H9 (cell line): ENCODE results near the gene REV1. TPM values are rescaled to one million over a fixed set of nuclear protein-coding genes. Genes with fewer than 3 reads are reported as not detected.

Experiments used
- DNase-seq: peaks from one replicate; pipeline ENCODE4 v3.0.0-alpha.2; 2017
- H2AFZ ChIP-seq: one replicate; pipeline ENCODE4 v1.6.1; 2013; ENCODE audit warnings: mild to moderate bottlenecking, low read length, control low read depth, moderate library complexity
- H2AK5ac ChIP-seq: 2 replicates; pipeline ENCODE4 v1.6.1; 2013; ENCODE audit warnings: low read length, control low read depth, mixed read lengths; ENCODE audit not compliant: insufficient read length
- H2BK120ac ChIP-seq: one replicate; pipeline ENCODE4 v1.6.1; 2013; ENCODE audit warnings: low read depth, mild to moderate bottlenecking, low read length, control low read depth, inconsistent platforms; ENCODE audit not compliant: poor library complexity, severe bottlenecking
- H2BK12ac ChIP-seq: 2 replicates; pipeline ENCODE4 v1.6.1; 2013; ENCODE audit warnings: low read length, control low read depth, mixed read lengths, low read depth; ENCODE audit not compliant: insufficient read length
- H2BK15ac ChIP-seq: 2 replicates; pipeline ENCODE4 v1.6.1; 2013; ENCODE audit warnings: low read depth, low read length, control low read depth
- H2BK20ac ChIP-seq: one replicate; pipeline ENCODE4 v1.6.1; 2013; ENCODE audit warnings: low read depth, mild to moderate bottlenecking, low read length, control low read depth, inconsistent platforms; ENCODE audit not compliant: poor library complexity, severe bottlenecking
- H2BK5ac ChIP-seq: 2 replicates; pipeline ENCODE4 v1.6.1; 2013; ENCODE audit warnings: low read length, control low read depth, mixed read lengths; ENCODE audit not compliant: insufficient read length
- H3K14ac ChIP-seq: 2 replicates; pipeline ENCODE4 v1.6.1; 2013; ENCODE audit warnings: low read length, control low read depth; ENCODE audit not compliant: insufficient read depth
- H3K18ac ChIP-seq: 2 replicates; pipeline ENCODE4 v1.6.1; 2013; ENCODE audit warnings: low read depth, mild to moderate bottlenecking, mixed read lengths, low read length, control low read depth; ENCODE audit not compliant: insufficient read length
- H3K23ac ChIP-seq: 2 replicates; pipeline ENCODE4 v1.6.1; 2013; ENCODE audit warnings: low read length, control low read depth, mixed read lengths, low read depth; ENCODE audit not compliant: insufficient read length
- H3K23me2 ChIP-seq: 2 replicates; pipeline ENCODE4 v1.6.1; 2013; ENCODE audit warnings: low read depth, mild to moderate bottlenecking, mixed read lengths, low read length, control low read depth; ENCODE audit not compliant: insufficient read length, poor library complexity, severe bottlenecking
- H3K27ac ChIP-seq: 2 replicates; pipeline ENCODE4 v1.5.1; 2013; ENCODE audit warnings: low read length, control low read depth, mixed read lengths, low read depth; ENCODE audit not compliant: insufficient read length
- H3K27me3 ChIP-seq: 2 replicates; pipeline ENCODE4 v1.6.1; 2013; ENCODE audit warnings: low read length, control low read depth, inconsistent platforms; ENCODE audit not compliant: insufficient read depth
- H3K4ac ChIP-seq: 2 replicates; pipeline ENCODE4 v1.6.1; 2013; ENCODE audit warnings: low read depth, mild to moderate bottlenecking, control low read depth, inconsistent platforms, low read length, moderate library complexity
- H3K4me1 ChIP-seq: 2 replicates; pipeline ENCODE4 v1.6.1; 2013; ENCODE audit warnings: low read length, control low read depth, inconsistent platforms; ENCODE audit not compliant: insufficient read depth
- H3K4me2 ChIP-seq: 2 replicates; pipeline ENCODE4 v1.6.1; 2013; ENCODE audit warnings: low read length, control low read depth, mixed read lengths; ENCODE audit not compliant: insufficient read length, insufficient read depth
- H3K56ac ChIP-seq: 2 replicates; pipeline ENCODE4 v1.6.1; 2013; ENCODE audit warnings: low read depth, mild to moderate bottlenecking, mixed read lengths, low read length, control low read depth; ENCODE audit not compliant: insufficient read length
- H3K79me1 ChIP-seq: 2 replicates; pipeline ENCODE4 v1.6.1; 2013; ENCODE audit warnings: low read depth, mild to moderate bottlenecking, moderate library complexity, low read length, control low read depth, inconsistent platforms; ENCODE audit not compliant: insufficient read depth, poor library complexity, severe bottlenecking
- H3K79me2 ChIP-seq: 2 replicates; pipeline ENCODE4 v1.6.1; 2013; ENCODE audit warnings: low read length, control low read depth, inconsistent platforms; ENCODE audit not compliant: insufficient read depth
- H3K9ac ChIP-seq: 2 replicates; pipeline ENCODE4 v1.6.1; 2013; ENCODE audit warnings: low read length, control low read depth, mixed read lengths; ENCODE audit not compliant: insufficient read length; ENCODE audit errors: extremely low read depth
- H3K9me3 ChIP-seq: one replicate; pipeline ENCODE4 v1.6.1; 2013; ENCODE audit warnings: low read depth, low read length, inconsistent platforms; ENCODE audit not compliant: control insufficient read depth
- H3T11ph ChIP-seq: one replicate; pipeline ENCODE4 v1.6.1; 2013; ENCODE audit warnings: mild to moderate bottlenecking, low read length, control low read depth, inconsistent platforms
- H4K20me1 ChIP-seq: one replicate; pipeline ENCODE4 v1.6.1; 2013; ENCODE audit not compliant: control insufficient read depth, insufficient read length, insufficient read depth
- H4K5ac ChIP-seq: 2 replicates; pipeline ENCODE4 v1.6.1; 2013; ENCODE audit warnings: low read depth, mild to moderate bottlenecking, mixed read lengths, low read length, control low read depth; ENCODE audit not compliant: insufficient read length
- H4K8ac ChIP-seq: replicated peaks from 2 replicates; pipeline ENCODE4 v1.6.1; 2013; ENCODE audit warnings: low read length, control low read depth, mixed read lengths, low read depth; ENCODE audit not compliant: insufficient read length
- H4K91ac ChIP-seq: 2 replicates; pipeline ENCODE4 v1.6.1; 2013; ENCODE audit warnings: low read depth, mild to moderate bottlenecking, moderate library complexity, mixed read lengths, low read length, control low read depth; ENCODE audit not compliant: insufficient read length
- H3K27ac Mint-ChIP-seq, 3 experiments: 2 replicates in 2 of 3; 3 replicates in 1 of 3; pipeline ENCODE4 v1.8.0; 2020 to 2021; ENCODE audit warnings: mixed read lengths in 3 of 3, mild to moderate bottlenecking in 1 of 3, moderate library complexity in 1 of 3
- H3K27me3 Mint-ChIP-seq: 2 replicates; pipeline ENCODE4 v1.8.0; 2021; ENCODE audit warnings: low read depth, mild to moderate bottlenecking, moderate library complexity, mixed read lengths
- H3K36me3 Mint-ChIP-seq, 3 experiments: 2 replicates in 2 of 3; 3 replicates in 1 of 3; pipeline ENCODE4 v1.8.0; 2020 to 2021; ENCODE audit warnings: low read depth in 3 of 3, mixed read lengths in 3 of 3; ENCODE audit not compliant: insufficient read depth in 1 of 3
- H3K4me1 Mint-ChIP-seq, 2 experiments: 2 replicates each; pipeline ENCODE4 v1.8.0; 2020; ENCODE audit warnings: mixed read lengths in 2 of 2
- H3K4me3 Mint-ChIP-seq, 2 experiments: 2 replicates in 1 of 2; 3 replicates in 1 of 2; pipeline ENCODE4 v1.8.0; 2020 to 2021; ENCODE audit warnings: mild to moderate bottlenecking in 2 of 2, mixed read lengths in 2 of 2, moderate library complexity in 1 of 2
- H3K9me3 Mint-ChIP-seq, 2 experiments: 2 replicates in 1 of 2; 3 replicates in 1 of 2; pipeline ENCODE4 v1.8.0; 2020; ENCODE audit warnings: mild to moderate bottlenecking in 2 of 2, mixed read lengths in 2 of 2, moderate library complexity in 1 of 2
- WGBS: extraction: QIAGEN DNeasy Blood & Tissue Kit; methylation state at CpG from one replicate; pipeline ENCODE4 v1.1.7; 2013; ENCODE audit warnings: missing lambda C conversion rate, low lambda C conversion rate, mixed read lengths; ENCODE audit not compliant: insufficient read length; ENCODE audit errors: extremely low coverage; 5-methylcytosine and 5-hydroxymethylcytosine counted together
- total RNA-seq: library from RNA; stranded (reverse); gene quantifications from 2 replicates; pipeline ENCODE4 v1.2.1, GENCODE V29; 2021
- TF ChIP-seq, protein P1 (sequence below): fragments of 200-600 bp; sonication (generic); conservative IDR thresholded peaks from 3 replicates; pipeline ENCODE4 v1.8.0; 2021; ENCODE audit warnings: antibody characterized with exemption, mild to moderate bottlenecking

The REV1 gene
- total RNA-seq, 1 experiment from 2014 or later: 41.6 TPM

- Histone ChIP-seq H3T11ph (no peak overlapping the region), H4K5ac (no peak overlapping the region), H3K9ac (no peak overlapping the region), H3K18ac (no peak overlapping the region), H3K23me2 (no peaks in the 10 kb centered on the region), H3K27ac (no peak overlapping the region), H3K79me2 (no peaks in the 10 kb centered on the region), H3K56ac (no peak overlapping the region), H2BK15ac (no peak overlapping the region), H3K14ac (no peak overlapping the region), H2BK12ac (no peak overlapping the region), H3K9me3 (no peaks in the 10 kb centered on the region), H2BK120ac (no peak overlapping the region), H4K20me1 (no peaks in the 10 kb centered on the region), H2BK20ac (no peak overlapping the region), H4K91ac (no peak overlapping the region), H3K4me2 (no peak overlapping the region), H3K4me1 (no peaks in the 10 kb centered on the region), H2AFZ (no peak overlapping the region), H4K8ac (no peak overlapping the region), H3K4ac (no peak overlapping the region), H2AK5ac (no peak overlapping the region), H3K79me1 (no peaks in the 10 kb centered on the region), H3K23ac (no peak overlapping the region), H3K27me3 (no peaks in the 10 kb centered on the region), H2BK5ac (no peak overlapping the region)
- no CpG with 5 or more reads among the region's 4 CpGs for WGBS
- no peak overlapping the region for H3K27ac Mint-ChIP-seq
- no peaks in the 10 kb centered on the region for H3K9me3 Mint-ChIP-seq
- TF ChIP-seq, protein P1, sequence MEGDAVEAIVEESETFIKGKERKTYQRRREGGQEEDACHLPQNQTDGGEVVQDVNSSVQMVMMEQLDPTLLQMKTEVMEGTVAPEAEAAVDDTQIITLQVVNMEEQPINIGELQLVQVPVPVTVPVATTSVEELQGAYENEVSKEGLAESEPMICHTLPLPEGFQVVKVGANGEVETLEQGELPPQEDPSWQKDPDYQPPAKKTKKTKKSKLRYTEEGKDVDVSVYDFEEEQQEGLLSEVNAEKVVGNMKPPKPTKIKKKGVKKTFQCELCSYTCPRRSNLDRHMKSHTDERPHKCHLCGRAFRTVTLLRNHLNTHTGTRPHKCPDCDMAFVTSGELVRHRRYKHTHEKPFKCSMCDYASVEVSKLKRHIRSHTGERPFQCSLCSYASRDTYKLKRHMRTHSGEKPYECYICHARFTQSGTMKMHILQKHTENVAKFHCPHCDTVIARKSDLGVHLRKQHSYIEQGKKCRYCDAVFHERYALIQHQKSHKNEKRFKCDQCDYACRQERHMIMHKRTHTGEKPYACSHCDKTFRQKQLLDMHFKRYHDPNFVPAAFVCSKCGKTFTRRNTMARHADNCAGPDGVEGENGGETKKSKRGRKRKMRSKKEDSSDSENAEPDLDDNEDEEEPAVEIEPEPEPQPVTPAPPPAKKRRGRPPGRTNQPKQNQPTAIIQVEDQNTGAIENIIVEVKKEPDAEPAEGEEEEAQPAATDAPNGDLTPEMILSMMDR: no peak
- H3K4me1 Mint-ChIP-seq: no peaks in the 10 kb centered on the region
- no peak for DNase-seq
- H3K27me3 Mint-ChIP-seq: peaks cover 4% of the 10 kb centered on the region
- H3K36me3 Mint-ChIP-seq: no peaks in the 10 kb centered on the region; a peak in 1 of 7 replicates
- no peak overlapping the region for H3K4me3 Mint-ChIP-seq
These were observed 30.4 kb upstream of the REV1 start for GRCh38 chr2:99520195-99520594.
